ENCODE results near the gene AQP7.
A peak's percentile ranks its signal among the peaks of the same experiment; 100 is the strongest.
"Not testable (repeated sequence)": the region's sequence is repeated elsewhere in the genome, so short reads cannot be mapped to it uniquely, and the experiment has no call there.

The AQP7 gene

GRCh38 chr9:33425128-33425533 lies 22.8 kb upstream of the AQP7 start:
- no peak for DNase-seq (ENCODE audit: low read depth in 1 of 2, low spot score in 1 of 2)

GRCh38 chr9:33424492-33424891 lies 22.1 kb upstream of the AQP7 start:
- in situ Hi-C loops (cut with HindIII; ENCODE audit: low pct_unique_long_range_greater_than_20kb, low sequenced_read_pairs); DNase-seq (ENCODE audit: low read depth in 1 of 2, low spot score in 1 of 2): not testable (repeated sequence)

More at GRCh38 chr9:33425128-33425533, 22.8 kb upstream of the AQP7 start:
- in situ Hi-C loops (cut with HindIII; ENCODE audit: low pct_unique_long_range_greater_than_20kb, low sequenced_read_pairs), result no loop called here
- no peak for TF ChIP-seq JUND (IDR thresholded peaks at IDR 0.05; ENCODE audit: low read depth)

- DNase-seq (ENCODE audit: low read depth in 1 of 2, low spot score in 1 of 2); in situ Hi-C loops (cut with HindIII; ENCODE audit: low pct_unique_long_range_greater_than_20kb, low sequenced_read_pairs): not testable (repeated sequence)
Measured at GRCh38 chr9:33424043-33424442, 21.7 kb upstream of the AQP7 start.

- no peak for TF ChIP-seq JUND (IDR thresholded peaks at IDR 0.05; ENCODE audit: low read depth)
- in situ Hi-C loops (cut with HindIII; ENCODE audit: low pct_unique_long_range_greater_than_20kb, low sequenced_read_pairs), result no loop called here
- no peak for DNase-seq (ENCODE audit: low read depth in 1 of 2, low spot score in 1 of 2)
Measured at GRCh38 chr9:33419708-33420303, 17.4 kb upstream of the AQP7 start.

- no peak for DNase-seq (ENCODE audit: low read depth in 1 of 2, low spot score in 1 of 2)
- in situ Hi-C loops (cut with HindIII; ENCODE audit: low pct_unique_long_range_greater_than_20kb, low sequenced_read_pairs), result no loop called here
- no peak for TF ChIP-seq JUND (IDR thresholded peaks at IDR 0.05; ENCODE audit: low read depth)
Measured at GRCh38 chr9:33418090-33418489, 15.7 kb upstream of the AQP7 start.

GRCh38 chr9:33416996-33417395 lies 14.6 kb upstream of the AQP7 start:
- TF ChIP-seq JUND (IDR thresholded peaks at IDR 0.05; ENCODE audit: low read depth), result no peak
- no peak for DNase-seq (ENCODE audit: low read depth in 1 of 2, low spot score in 1 of 2)
- in situ Hi-C loops (cut with HindIII; ENCODE audit: low pct_unique_long_range_greater_than_20kb, low sequenced_read_pairs), result no loop called here

- in situ Hi-C loops (cut with HindIII; ENCODE audit: low pct_unique_long_range_greater_than_20kb, low sequenced_read_pairs), result no loop called here
- peak; percentile 70 to 98 for DNase-seq (ENCODE audit: low read depth in 1 of 2, low spot score in 1 of 2)
Measured at GRCh38 chr9:33415501-33416038, 13.2 kb upstream of the AQP7 start.

GRCh38 chr9:33414889-33415500 lies 12.6 kb upstream of the AQP7 start:
- in situ Hi-C loops (cut with HindIII; ENCODE audit: low pct_unique_long_range_greater_than_20kb, low sequenced_read_pairs), result no loop called here
- no peak for TF ChIP-seq JUND (IDR thresholded peaks at IDR 0.05; ENCODE audit: low read depth)
- DNase-seq (ENCODE audit: low read depth in 1 of 2, low spot score in 1 of 2), result no peak

More at GRCh38 chr9:33415501-33416038, 13.2 kb upstream of the AQP7 start:
- no peak for TF ChIP-seq JUND (IDR thresholded peaks at IDR 0.05; ENCODE audit: low read depth)

GRCh38 chr9:33414268-33414667 lies 11.9 kb upstream of the AQP7 start:
- DNase-seq (ENCODE audit: low read depth in 1 of 2, low spot score in 1 of 2), result no peak
- in situ Hi-C loops (cut with HindIII; ENCODE audit: low pct_unique_long_range_greater_than_20kb, low sequenced_read_pairs), result no loop called here
- no peak for TF ChIP-seq JUND (IDR thresholded peaks at IDR 0.05; ENCODE audit: low read depth)

GRCh38 chr9:33408087-33408486 lies 5.7 kb upstream of the AQP7 start:
- TF ChIP-seq JUND (IDR thresholded peaks at IDR 0.05; ENCODE audit: low read depth), result no peak
- DNase-seq (ENCODE audit: low read depth in 1 of 2, low spot score in 1 of 2), result no peak
- in situ Hi-C loops (cut with HindIII; ENCODE audit: low pct_unique_long_range_greater_than_20kb, low sequenced_read_pairs), result no loop called here

GRCh38 chr9:33407061-33407460 lies 4.7 kb upstream of the AQP7 start:
- no peak for DNase-seq (ENCODE audit: low read depth in 1 of 2, low spot score in 1 of 2)
- in situ Hi-C loops (cut with HindIII; ENCODE audit: low pct_unique_long_range_greater_than_20kb, low sequenced_read_pairs), result no loop called here
- TF ChIP-seq JUND (IDR thresholded peaks at IDR 0.05; ENCODE audit: low read depth), result no peak

GRCh38 chr9:33404788-33405362 lies 2.5 kb upstream of the AQP7 start:
- TF ChIP-seq JUND (IDR thresholded peaks at IDR 0.05; ENCODE audit: low read depth), result no peak
- DNase-seq (ENCODE audit: low read depth in 1 of 2, low spot score in 1 of 2), result no peak
- in situ Hi-C loops (cut with HindIII; ENCODE audit: low pct_unique_long_range_greater_than_20kb, low sequenced_read_pairs), result no loop called here

Data from T47D (cell line).